ENCODE data around the gene UGDH.

GRCh38 chr4:39518484-39518883 lies 8.8 kb downstream of the UGDH start:
- no peak for TF ChIP-seq CTCF (IDR thresholded peaks at IDR 0.05; ENCODE audit: insufficient read depth, low read length, poor library complexity, severe bottlenecking)
- TF ChIP-seq EZH2phosphoT487 (conservative IDR thresholded peaks at IDR 0.05; ENCODE audit: low read length): no peak

Data from SU-DHL-6 (cell line).